CD4-positive, alpha-beta T cell treated with Interleukin-4 for 4 hours (primary cell): ENCODE results near the gene BIRC2.

Experiments
- DNase-seq: peaks from one replicate; pipeline ENCODE4 v3.0.0-alpha.2; 2020

The BIRC2 gene

DNA sequence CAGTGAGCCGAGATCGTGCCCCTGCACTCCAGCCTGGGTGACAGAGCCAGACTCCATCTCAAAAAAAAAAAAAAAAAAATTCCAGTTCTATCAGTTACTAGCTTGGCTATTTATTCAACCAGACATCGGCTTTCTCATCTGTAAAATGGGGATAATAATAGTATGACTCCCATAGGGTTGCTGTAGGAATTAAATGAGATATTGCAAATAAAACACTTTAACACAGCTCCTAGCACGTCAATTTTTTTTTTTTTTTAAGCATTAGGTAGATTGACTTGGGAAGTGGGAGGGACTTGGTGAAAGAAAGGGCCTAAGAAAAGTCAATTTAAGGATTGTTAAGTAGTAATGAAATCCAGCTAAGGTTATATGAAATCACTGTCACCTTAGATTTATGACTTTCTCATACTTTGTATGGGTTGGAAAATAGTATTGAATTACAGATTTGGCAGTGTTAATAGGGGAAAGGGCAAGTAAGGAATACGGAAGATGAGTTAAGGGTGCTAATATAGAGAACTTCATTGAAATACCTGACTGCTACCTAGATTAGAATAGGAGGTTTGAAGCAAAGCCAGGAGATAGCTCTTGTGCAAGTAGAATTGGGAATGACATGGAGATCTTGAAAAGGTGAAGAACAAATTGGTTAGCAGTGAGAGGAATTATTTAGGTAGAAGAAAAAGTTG is 28.8 kb downstream of the BIRC2 start:
- no peak for DNase-seq

DNA sequence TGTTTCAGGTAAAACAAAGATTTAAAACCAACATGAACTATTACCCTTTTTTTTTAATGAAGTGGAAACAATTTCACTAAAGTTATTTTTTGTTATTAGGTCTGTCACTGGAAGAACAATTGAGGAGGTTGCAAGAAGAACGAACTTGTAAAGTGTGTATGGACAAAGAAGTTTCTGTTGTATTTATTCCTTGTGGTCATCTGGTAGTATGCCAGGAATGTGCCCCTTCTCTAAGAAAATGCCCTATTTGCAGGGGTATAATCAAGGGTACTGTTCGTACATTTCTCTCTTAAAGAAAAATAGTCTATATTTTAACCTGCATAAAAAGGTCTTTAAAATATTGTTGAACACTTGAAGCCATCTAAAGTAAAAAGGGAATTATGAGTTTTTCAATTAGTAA is 30.9 kb downstream of the BIRC2 start:
- no peak for DNase-seq

GRCh38 chr11:102378818-102379217 is 31.8 kb downstream of the BIRC2 start:
- DNase-seq = no peak

DNA sequence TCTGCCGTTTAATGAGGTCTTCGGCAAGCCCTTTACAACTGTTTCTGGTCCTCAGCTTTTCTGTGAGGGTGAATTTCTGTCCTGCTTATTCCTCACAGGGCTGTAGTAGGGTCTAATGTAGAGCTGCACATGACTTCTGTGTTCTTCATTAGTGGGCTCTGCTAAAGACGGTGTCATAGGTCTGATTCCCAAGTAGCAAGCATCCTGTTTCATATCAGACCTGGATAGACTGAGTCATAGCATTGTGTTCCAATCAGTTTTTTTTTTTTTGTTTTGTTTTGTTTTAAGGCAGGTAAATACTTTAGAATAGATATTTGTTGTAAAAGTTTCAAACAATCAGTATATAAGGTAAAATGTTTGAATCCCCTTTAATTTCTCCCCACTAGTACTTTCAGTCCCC is 35.4 kb downstream of the BIRC2 start:
- DNase-seq = no peak

- DNase-seq = no peak
Measured at GRCh38 chr11:102383839-102384238, 36.8 kb downstream of the BIRC2 start.

DNA sequence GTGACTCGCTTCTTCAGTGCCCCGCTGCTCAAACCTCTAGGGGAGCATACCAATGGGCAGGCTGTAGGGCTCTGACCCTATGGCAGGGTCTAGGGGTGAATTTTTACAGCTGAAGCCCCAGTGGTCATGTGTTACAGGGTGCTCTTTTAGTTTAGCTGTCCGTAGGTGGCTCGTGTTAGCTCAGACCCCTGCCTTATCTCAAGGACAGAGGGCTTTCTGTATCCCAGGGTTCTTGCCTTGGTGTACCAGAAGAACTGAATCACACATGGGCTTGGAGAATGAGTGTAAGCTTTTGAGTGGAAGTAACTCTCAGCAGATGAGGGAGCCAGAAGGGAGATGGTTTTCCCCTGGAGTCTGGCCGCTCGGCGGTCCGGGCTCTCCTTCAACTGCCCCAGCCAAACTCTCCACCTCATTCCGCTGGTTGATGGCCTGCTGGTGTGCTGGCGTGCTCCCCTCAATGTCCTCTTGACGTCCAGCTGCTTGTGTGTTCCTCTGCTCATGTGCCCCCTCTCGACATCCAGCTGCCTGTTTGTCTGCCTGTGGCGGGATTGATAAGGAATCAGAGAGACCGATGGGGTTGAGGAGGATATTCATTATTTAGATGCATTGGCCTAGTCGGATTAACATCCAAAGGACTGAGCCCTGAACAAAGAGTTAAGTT is 37.5 kb downstream of the BIRC2 start:
- no peak for DNase-seq

GRCh38 chr11:102385085-102386007 is 38.3 kb downstream of the BIRC2 start:
- DNase-seq = no peak

DNA sequence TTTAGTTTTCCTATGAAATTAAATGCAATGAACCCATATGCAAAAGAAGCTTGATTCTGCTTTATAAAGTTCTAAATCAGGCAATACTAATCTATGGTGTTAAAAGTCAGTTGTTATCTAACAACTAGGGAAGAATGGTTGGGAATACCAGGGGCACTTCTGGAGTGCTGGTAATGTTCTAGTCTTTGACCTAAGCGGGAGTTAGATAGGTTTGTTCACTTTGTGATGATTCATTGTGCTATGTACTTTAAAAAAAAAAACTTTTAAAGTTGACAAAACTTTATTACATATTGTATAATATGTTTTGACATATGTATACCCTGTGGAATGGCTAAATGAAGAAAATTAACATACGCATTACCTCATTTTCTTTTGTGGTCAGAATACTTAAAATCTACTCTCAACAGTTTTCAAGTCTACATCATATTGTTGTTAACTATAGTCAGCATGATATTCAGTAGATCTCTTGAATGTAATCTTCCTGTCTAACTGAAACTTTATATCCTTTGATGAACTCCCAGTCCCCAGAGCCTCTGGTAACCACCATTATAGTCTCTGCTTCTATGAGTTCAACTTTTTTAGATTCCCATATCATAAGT is 39.2 kb downstream of the BIRC2 start:
- no peak for DNase-seq

DNA sequence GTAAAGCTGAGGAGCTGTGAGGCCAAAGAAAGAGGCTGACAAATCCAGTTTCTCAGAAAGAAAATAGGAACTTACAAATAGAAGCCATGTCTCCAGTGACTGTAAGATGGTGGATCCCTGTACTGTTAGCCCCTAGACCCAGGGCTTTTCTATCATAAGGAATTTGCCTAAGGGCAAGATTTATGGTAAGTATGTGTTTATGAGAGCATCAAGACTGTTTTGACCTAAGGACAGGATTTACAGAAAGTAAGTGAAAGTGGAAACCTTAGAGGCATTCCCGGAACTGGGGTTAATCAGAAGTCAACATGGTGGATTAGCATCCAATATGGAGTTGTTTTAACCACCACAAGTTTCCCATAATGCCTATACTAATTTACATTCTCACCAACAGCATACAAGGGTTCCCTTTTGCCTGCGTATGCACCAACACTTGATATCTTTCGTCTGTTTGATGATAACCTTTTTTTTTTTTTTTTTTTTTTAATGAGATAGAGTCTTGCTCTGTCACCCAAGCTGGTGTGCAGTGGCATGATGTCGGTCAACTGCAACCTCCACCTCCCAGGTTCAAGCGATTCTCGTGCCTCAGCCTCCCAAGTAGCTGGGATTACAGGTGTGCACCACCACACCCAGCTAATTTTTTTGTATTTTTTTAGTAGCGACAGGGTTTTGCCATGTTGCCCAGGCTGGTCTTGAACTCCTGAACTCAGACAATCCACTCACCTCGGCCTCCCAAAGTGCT is 40.2 kb downstream of the BIRC2 start:
- no peak for DNase-seq

- no peak for DNase-seq
Measured at GRCh38 chr11:102389253-102389652, 42.2 kb downstream of the BIRC2 start.

DNA sequence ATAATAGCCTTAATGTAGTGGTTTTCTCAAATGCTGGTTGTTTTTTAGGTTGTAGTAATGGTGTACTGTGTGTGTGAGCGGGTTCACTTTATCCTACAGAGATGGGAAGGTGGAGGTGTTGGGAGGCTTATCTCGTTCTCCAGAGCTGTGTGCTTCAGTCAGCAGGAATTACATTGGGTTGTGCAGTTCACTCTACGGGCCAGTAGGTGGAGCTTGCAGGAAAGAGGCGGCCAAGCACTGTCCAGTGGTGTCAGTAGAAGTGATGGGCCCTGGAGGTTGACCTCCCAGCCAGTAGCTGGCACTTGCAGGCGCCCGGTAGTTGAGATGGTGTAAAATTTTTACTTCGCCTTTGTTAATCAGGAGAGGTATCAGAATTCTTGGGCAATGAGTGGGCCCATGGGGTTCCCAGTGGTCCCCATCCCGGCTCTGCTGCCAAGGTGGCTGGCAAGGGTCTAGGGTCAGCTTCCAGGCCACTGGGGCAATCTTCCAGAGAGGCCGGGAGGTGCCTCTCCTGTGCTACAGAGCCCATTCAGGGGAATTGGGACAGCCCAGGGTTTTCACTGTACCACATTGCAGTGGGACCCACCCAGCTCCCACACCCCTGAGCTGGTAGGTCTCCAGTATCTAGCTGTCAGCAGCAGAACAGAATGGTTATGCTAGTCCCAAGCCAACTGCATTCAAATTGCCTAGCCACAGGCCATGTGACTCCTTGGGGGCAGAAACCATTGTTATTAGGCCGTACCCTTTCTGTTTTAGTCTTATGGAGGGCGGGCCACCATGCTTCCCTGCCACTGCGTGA is 43.9 kb downstream of the BIRC2 start:
- DNase-seq = peak; percentile 66

- DNase-seq = no peak
Measured at GRCh38 chr11:102391549-102392237, 44.7 kb downstream of the BIRC2 start.

- DNase-seq = no peak
Measured at GRCh38 chr11:102393272-102393730, 46.3 kb downstream of the BIRC2 start.

DNA sequence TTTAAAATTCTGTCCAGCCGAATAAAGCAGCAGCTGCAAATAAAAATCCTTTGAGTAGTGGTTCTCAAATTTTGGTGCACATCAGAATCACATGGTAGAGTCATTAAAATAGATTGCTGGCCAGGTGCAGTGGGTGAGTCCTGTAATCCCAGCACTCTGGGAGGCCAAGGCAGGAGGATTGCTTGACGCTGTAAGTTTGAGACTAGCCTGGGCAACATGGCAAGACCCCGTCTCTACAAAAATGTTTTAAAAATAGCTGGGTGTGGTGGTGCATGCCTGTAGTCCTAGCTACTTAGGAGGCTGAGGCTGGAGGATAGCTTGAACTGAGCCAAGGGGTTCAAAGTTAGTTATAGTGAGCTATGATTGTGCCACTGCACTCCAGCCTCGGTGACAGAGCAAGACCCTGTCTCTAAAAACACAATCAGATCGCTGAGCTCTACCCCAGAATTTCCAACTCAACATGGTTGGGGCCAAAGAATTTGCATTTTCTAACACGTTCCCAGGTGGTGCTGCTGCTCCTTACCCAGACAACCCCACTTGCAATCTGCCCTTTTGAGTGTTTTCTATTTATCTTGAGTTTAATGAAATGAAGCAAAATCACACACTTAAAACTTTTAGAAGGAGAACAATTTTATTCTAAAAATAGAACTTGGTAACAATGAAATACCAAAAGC is 48.8 kb downstream of the BIRC2 start:
- no peak for DNase-seq

DNA sequence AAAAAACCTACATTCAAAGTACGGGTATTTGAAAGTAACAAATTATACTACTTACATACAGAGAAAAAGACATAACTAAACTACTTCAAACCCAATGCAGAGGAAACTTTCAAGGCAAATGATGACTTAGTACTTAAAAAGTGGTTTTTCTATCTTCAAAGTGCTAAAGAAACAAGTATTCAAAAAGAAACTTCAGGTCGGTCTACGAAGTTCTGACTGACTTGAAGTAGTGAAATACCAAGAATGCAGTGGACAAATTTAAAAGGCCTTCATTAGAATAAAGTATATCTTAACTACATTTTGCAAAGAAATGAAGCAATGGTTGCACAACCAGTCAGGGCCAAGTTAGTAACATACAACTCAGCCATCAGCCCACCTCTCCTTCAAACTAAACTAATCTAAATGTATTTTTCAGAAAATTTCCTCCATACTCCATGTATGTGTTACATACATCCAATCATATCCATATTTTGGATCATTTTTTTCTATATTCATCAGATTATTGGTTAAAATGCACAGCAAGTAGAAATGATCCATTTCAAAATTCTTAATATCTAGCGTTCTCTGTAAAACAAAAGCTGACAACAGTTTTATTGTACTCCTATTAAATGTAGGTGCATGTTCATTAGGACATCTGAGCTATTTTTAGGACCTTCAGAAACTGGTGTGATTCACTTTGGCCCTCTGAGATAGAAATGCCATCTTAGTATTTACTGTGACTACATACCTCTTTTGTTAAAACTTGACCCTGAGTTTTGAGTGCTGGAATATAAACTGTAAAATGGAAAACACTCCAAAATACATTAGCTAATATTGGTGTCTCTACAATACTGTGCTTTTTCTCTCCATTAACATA is 49.9 kb downstream of the BIRC2 start:
- DNase-seq = no peak

- no peak for DNase-seq
Measured at GRCh38 chr11:102398297-102398696, 51.3 kb downstream of the BIRC2 start.

DNA sequence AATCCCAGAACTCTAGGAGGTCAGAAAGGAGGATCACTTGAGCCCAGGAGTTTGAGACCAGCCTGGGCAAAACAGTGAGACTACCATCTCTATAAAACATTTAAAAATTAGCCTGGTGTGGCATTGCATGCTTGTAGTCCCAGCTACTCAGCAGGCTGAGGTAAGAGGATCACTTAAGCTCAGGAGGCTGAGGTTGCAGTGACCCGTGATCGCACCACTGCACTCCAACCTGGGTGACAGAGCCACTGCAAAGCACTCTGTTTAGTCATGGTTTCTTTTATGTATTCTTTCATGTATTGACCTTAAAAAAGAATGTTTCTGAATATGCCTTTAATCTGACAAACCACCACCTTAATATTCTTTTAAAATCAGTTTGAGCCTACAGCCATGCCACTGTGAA is 52.2 kb downstream of the BIRC2 start:
- no peak for DNase-seq

- DNase-seq = no peak
Measured at GRCh38 chr11:102400603-102401002, 53.6 kb downstream of the BIRC2 start.

GRCh38 chr11:102401905-102402304 is 54.9 kb downstream of the BIRC2 start:
- no peak for DNase-seq
